ENCODE data around the gene NR6A1. TPM values are rescaled to one million over a fixed set of nuclear protein-coding genes. Genes with fewer than 3 reads are reported as not detected.

The NR6A1 gene
- total RNA-seq, 2 donors from 2014 or later = 0.98 to 1.2 TPM

GRCh38 chr9:124788542-124789217 lies 17.6 kb upstream of the NR6A1 start:
- ATAC-seq (replicated peaks) = no peak
- H3K27me3 Mint-ChIP-seq = peaks cover 9% of the 10 kb centered on the region
- H3K27ac Mint-ChIP-seq = no peak overlapping the region
- no peaks in the 10 kb centered on the region for H3K36me3 Mint-ChIP-seq (ENCODE audit: low read depth)
- H3K4me3 Mint-ChIP-seq = no peak overlapping the region
- H3K9me3 Mint-ChIP-seq = no peaks in the 10 kb centered on the region
- no peaks in the 10 kb centered on the region for H3K4me1 Mint-ChIP-seq

- H3K27me3 Mint-ChIP-seq = peaks cover under 1% of the 10 kb centered on the region
- H3K36me3 Mint-ChIP-seq (ENCODE audit: low read depth) = no peaks in the 10 kb centered on the region
- no peak overlapping the region for H3K4me3 Mint-ChIP-seq
- no peak overlapping the region for H3K27ac Mint-ChIP-seq
- no peaks in the 10 kb centered on the region for H3K9me3 Mint-ChIP-seq
- ATAC-seq (replicated peaks) = no peak
- no peaks in the 10 kb centered on the region for H3K4me1 Mint-ChIP-seq
These were observed 15.9 kb upstream of the NR6A1 start for GRCh38 chr9:124786881-124787573.

GRCh38 chr9:124784509-124784908 lies 13.4 kb upstream of the NR6A1 start:
- H3K27me3 Mint-ChIP-seq = no peaks in the 10 kb centered on the region

GRCh38 chr9:124783830-124784229 lies 12.7 kb upstream of the NR6A1 start:
- no peaks in the 10 kb centered on the region for H3K9me3 Mint-ChIP-seq
- H3K27ac Mint-ChIP-seq = no peak overlapping the region
- H3K27me3 Mint-ChIP-seq = no peaks in the 10 kb centered on the region
- H3K36me3 Mint-ChIP-seq (ENCODE audit: low read depth) = no peaks in the 10 kb centered on the region
- H3K4me3 Mint-ChIP-seq = no peak overlapping the region
- H3K4me1 Mint-ChIP-seq = no peaks in the 10 kb centered on the region
- ATAC-seq (replicated peaks) = no peak

More at GRCh38 chr9:124784509-124784908, 13.4 kb upstream of the NR6A1 start:
- Mint-ChIP-seq H3K9me3 (no peaks in the 10 kb centered on the region), H3K4me3 (no peak overlapping the region), H3K4me1 (no peaks in the 10 kb centered on the region), H3K36me3 (ENCODE audit: low read depth) (no peaks in the 10 kb centered on the region), H3K27ac (no peak overlapping the region)
- no peak for ATAC-seq (replicated peaks)

- H3K27ac Mint-ChIP-seq = no peak overlapping the region
- H3K4me3 Mint-ChIP-seq = no peak overlapping the region
- H3K36me3 Mint-ChIP-seq (ENCODE audit: low read depth) = no peaks in the 10 kb centered on the region
- H3K4me1 Mint-ChIP-seq = no peaks in the 10 kb centered on the region
- no peaks in the 10 kb centered on the region for H3K27me3 Mint-ChIP-seq
- ATAC-seq (replicated peaks) = no peak
- no peaks in the 10 kb centered on the region for H3K9me3 Mint-ChIP-seq
These were observed 11.8 kb upstream of the NR6A1 start for GRCh38 chr9:124782661-124783574.

GRCh38 chr9:124781967-124782660 lies 11.0 kb upstream of the NR6A1 start:
- ATAC-seq (replicated peaks) = no peak
- Mint-ChIP-seq H3K9me3 (no peaks in the 10 kb centered on the region), H3K27me3 (no peaks in the 10 kb centered on the region), H3K4me3 (no peak overlapping the region), H3K27ac (no peak overlapping the region), H3K36me3 (ENCODE audit: low read depth) (no peaks in the 10 kb centered on the region), H3K4me1 (no peaks in the 10 kb centered on the region)

- H3K27ac Mint-ChIP-seq = no peak overlapping the region
These were observed 9.6 kb upstream of the NR6A1 start for GRCh38 chr9:124780757-124781151.

GRCh38 chr9:124780060-124780756 lies 9.1 kb upstream of the NR6A1 start:
- Mint-ChIP-seq H3K36me3 (ENCODE audit: low read depth) (no peaks in the 10 kb centered on the region), H3K4me3 (no peak overlapping the region), H3K4me1 (no peaks in the 10 kb centered on the region), H3K27ac (no peak overlapping the region), H3K27me3 (peaks cover 11% of the 10 kb centered on the region), H3K9me3 (no peaks in the 10 kb centered on the region)
- no peak for ATAC-seq (replicated peaks)

More at GRCh38 chr9:124780757-124781151, 9.6 kb upstream of the NR6A1 start:
- Mint-ChIP-seq H3K4me3 (no peak overlapping the region), H3K9me3 (no peaks in the 10 kb centered on the region), H3K36me3 (ENCODE audit: low read depth) (no peaks in the 10 kb centered on the region), H3K4me1 (no peaks in the 10 kb centered on the region), H3K27me3 (peaks cover 9% of the 10 kb centered on the region)
- ATAC-seq (replicated peaks) = no peak

- no peak overlapping the region for H3K27ac Mint-ChIP-seq
- no peaks in the 10 kb centered on the region for H3K4me1 Mint-ChIP-seq
- H3K27me3 Mint-ChIP-seq = peaks cover 11% of the 10 kb centered on the region
- no peaks in the 10 kb centered on the region for H3K36me3 Mint-ChIP-seq (ENCODE audit: low read depth)
- H3K9me3 Mint-ChIP-seq = no peaks in the 10 kb centered on the region
- no peak for ATAC-seq (replicated peaks)
- H3K4me3 Mint-ChIP-seq = no peak overlapping the region
These were observed 8.4 kb upstream of the NR6A1 start for GRCh38 chr9:124779368-124780059.

GRCh38 chr9:124778575-124779367 lies 7.7 kb upstream of the NR6A1 start:
- H3K27ac Mint-ChIP-seq = no peak overlapping the region
- ATAC-seq (replicated peaks) = no peak
- H3K9me3 Mint-ChIP-seq = no peaks in the 10 kb centered on the region
- H3K36me3 Mint-ChIP-seq (ENCODE audit: low read depth) = no peaks in the 10 kb centered on the region
- no peak overlapping the region for H3K4me3 Mint-ChIP-seq
- H3K4me1 Mint-ChIP-seq = peaks cover 6% of the 10 kb centered on the region
- H3K27me3 Mint-ChIP-seq = peaks cover 17% of the 10 kb centered on the region

- no peaks in the 10 kb centered on the region for H3K9me3 Mint-ChIP-seq
- peak; percentile 18 for ATAC-seq (replicated peaks)
- H3K36me3 Mint-ChIP-seq (ENCODE audit: low read depth) = no peaks in the 10 kb centered on the region
- H3K4me3 Mint-ChIP-seq = peak within 1 kb of the TSS; percentile 62
- no peak within 1 kb of the TSS for H3K27ac Mint-ChIP-seq
- peaks cover 22% of the 10 kb centered on the region for H3K27me3 Mint-ChIP-seq
- H3K4me1 Mint-ChIP-seq = peaks cover 18% of the 10 kb centered on the region
These were observed 6.0 kb upstream of the NR6A1 start, which contains the start of gene OLFML2A for GRCh38 chr9:124776954-124777648. Gene OLFML2A, plus strand, starts transcription at chr9:124777133. Its CDS starts 138 bp downstream, at chr9:124777271.

GRCh38 chr9:124776618-124776953 lies 5.5 kb upstream of the NR6A1 start:
- H3K4me1 Mint-ChIP-seq = peaks cover 18% of the 10 kb centered on the region
- H3K9me3 Mint-ChIP-seq = no peaks in the 10 kb centered on the region
- no peak overlapping the region for H3K27ac Mint-ChIP-seq
- H3K27me3 Mint-ChIP-seq = peaks cover 22% of the 10 kb centered on the region
- H3K36me3 Mint-ChIP-seq (ENCODE audit: low read depth) = no peaks in the 10 kb centered on the region
- H3K4me3 Mint-ChIP-seq = peak overlapping the region; percentile 62
- ATAC-seq (replicated peaks) = no peak
